Type B pancreatic cell (in vitro differentiated cells): ENCODE data around the gene PRRC1. TPM values are rescaled to one million over a fixed set of nuclear protein-coding genes. Genes with fewer than 3 reads are reported as not detected.
A peak's percentile ranks its signal among the peaks of the same experiment; 100 is the strongest.

Experiments used
- DNase-seq: peaks from one replicate; pipeline ENCODE4 v3.0.0; 2021; ENCODE audit warnings: mixed read lengths; ENCODE audit not compliant: unreplicated experiment; ENCODE audit errors: extremely low spot score
- H3K27ac Mint-ChIP-seq: 2 replicates; pipeline ENCODE4 v1.8.0; 2021; ENCODE audit warnings: mild to moderate bottlenecking, mixed read lengths
- H3K27me3 Mint-ChIP-seq: 2 replicates; pipeline ENCODE4 v1.8.0; 2021; ENCODE audit warnings: mixed read lengths
- H3K36me3 Mint-ChIP-seq: 2 replicates; pipeline ENCODE4 v1.8.0; 2021; ENCODE audit warnings: mixed read lengths
- H3K4me1 Mint-ChIP-seq: one replicate; pipeline ENCODE4 v1.8.0; 2021; ENCODE audit warnings: mixed read lengths; ENCODE audit not compliant: unreplicated experiment
- H3K4me3 Mint-ChIP-seq: 2 replicates; pipeline ENCODE4 v1.8.0; 2021; ENCODE audit warnings: mild to moderate bottlenecking, mixed read lengths
- H3K9me3 Mint-ChIP-seq: 2 replicates; pipeline ENCODE4 v1.8.0; 2021; ENCODE audit warnings: mixed read lengths
- CTCF ChIP-seq: fragments of 200-600 bp; sonication (generic); conservative IDR thresholded peaks from 2 replicates; pipeline ENCODE4 v1.5.0; 2021; ENCODE audit warnings: antibody characterized with exemption, mild to moderate bottlenecking
- long read RNA-seq: library from polyadenylated mRNA; unstranded; transcript quantifications from one replicate; pipeline ENCODE4 v2.0.0, GENCODE V29; 2020
- total RNA-seq: library from RNA; stranded (reverse); gene quantifications from 2 replicates; pipeline ENCODE4 v1.2.1, GENCODE V29; 2021; ENCODE audit warnings: low replicate concordance

PRRC1 gene
- total RNA-seq = 75.1 and 102 TPM in 2 replicates
- long read RNA-seq, full-length matches to known transcripts = 12 of 53 reads
- long read RNA-seq, partial matches to known transcripts = 20 of 53 reads
- long read RNA-seq, other reads (novel, unspliced or antisense) = 21 of 53 reads

DNA sequence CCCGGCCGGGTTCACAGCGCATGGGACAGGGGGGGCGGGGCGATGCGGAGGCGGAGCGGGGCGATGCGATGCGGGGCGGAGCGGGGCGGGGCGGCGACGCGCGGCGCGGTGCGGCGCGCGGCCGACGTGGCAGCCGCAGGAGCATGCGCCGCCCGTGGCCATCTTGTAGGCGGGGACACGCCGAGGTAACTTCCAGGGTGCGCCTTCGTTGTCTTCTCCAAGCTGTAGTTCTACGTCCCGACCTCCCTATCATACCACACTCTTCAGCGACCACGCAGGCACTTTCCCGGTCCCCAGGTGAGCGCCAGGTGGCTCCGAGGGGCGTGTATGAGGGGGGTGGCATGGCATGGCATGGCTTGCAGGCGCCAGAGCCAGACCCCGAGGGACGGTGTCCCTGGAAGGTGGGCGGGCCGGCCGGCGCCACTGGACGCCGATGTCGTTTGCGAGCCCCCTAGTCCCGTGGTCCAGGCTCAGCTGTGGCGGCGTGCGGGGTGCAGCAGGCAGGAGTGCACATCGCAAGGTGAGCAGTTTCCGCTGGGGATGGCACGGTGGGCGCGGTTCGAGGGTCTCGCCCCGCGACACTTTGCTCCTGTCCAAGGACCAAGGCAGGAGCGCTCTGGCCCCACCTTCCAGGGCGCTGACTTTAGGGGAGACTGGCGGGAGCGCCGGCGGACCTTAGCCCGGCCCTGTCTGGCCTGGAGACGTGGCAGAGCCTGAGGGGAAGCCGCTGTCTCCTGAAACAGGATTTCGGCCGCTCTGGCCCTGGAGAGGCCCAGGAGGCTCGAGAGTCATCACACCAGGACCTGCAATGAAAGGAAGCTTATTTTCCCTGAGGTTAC, at the start of gene PRRC1:
Gene PRRC1, plus strand, starts transcription at position 161 of the 839 bp plus-strand sequence. CDS start 5,840 bp downstream, outside the sequence.
- peak; percentile 82 for DNase-seq
- H3K9me3 Mint-ChIP-seq = peaks cover 4% of the 10 kb centered on the region
- H3K4me1 Mint-ChIP-seq = peaks cover 16% of the 10 kb centered on the region
- H3K27me3 Mint-ChIP-seq = no peaks in the 10 kb centered on the region
- peak within 1 kb of the TSS; percentile 93 for H3K4me3 Mint-ChIP-seq
- peaks cover 30% of the 10 kb centered on the region for H3K36me3 Mint-ChIP-seq
- TF ChIP-seq CTCF = no peak
- peak within 1 kb of the TSS; percentile 88 for H3K27ac Mint-ChIP-seq

- Mint-ChIP-seq H3K36me3 (no peaks in the 10 kb centered on the region), H3K4me1 (no peaks in the 10 kb centered on the region), H3K4me3 (no peak overlapping the region), H3K27me3 (peaks cover 10% of the 10 kb centered on the region), H3K27ac (no peak overlapping the region), H3K9me3 (no peaks in the 10 kb centered on the region)
- DNase-seq = no peak
- no peak for TF ChIP-seq CTCF
Observed at GRCh38 chr5:127471211-127471610, 46.2 kb upstream of the PRRC1 start.

GRCh38 chr5:127472700-127473099, 44.7 kb upstream of the PRRC1 start:
- peaks cover 10% of the 10 kb centered on the region for H3K27me3 Mint-ChIP-seq
- H3K27ac Mint-ChIP-seq = no peak overlapping the region
- TF ChIP-seq CTCF = no peak
- H3K4me3 Mint-ChIP-seq = no peak overlapping the region
- no peaks in the 10 kb centered on the region for H3K4me1 Mint-ChIP-seq
- no peak for DNase-seq
- H3K9me3 Mint-ChIP-seq = no peaks in the 10 kb centered on the region
- no peaks in the 10 kb centered on the region for H3K36me3 Mint-ChIP-seq

GRCh38 chr5:127486471-127486870, 31.0 kb upstream of the PRRC1 start:
- no peak overlapping the region for H3K27ac Mint-ChIP-seq
- no peaks in the 10 kb centered on the region for H3K36me3 Mint-ChIP-seq
- H3K4me1 Mint-ChIP-seq = peaks cover 6% of the 10 kb centered on the region
- DNase-seq = no peak
- no peak for TF ChIP-seq CTCF
- peaks cover 6% of the 10 kb centered on the region for H3K9me3 Mint-ChIP-seq
- peaks cover 2% of the 10 kb centered on the region for H3K27me3 Mint-ChIP-seq
- no peak overlapping the region for H3K4me3 Mint-ChIP-seq

- Mint-ChIP-seq H3K36me3 (no peaks in the 10 kb centered on the region), H3K4me3 (no peak overlapping the region), H3K9me3 (peaks cover 5% of the 10 kb centered on the region), H3K4me1 (no peaks in the 10 kb centered on the region), H3K27me3 (peaks cover 27% of the 10 kb centered on the region), H3K27ac (no peak overlapping the region)
- no peak for DNase-seq
- TF ChIP-seq CTCF = peak; percentile 97
Observed at GRCh38 chr5:127492854-127493738, 24.3 kb upstream of the PRRC1 start.
